Endothelial cell of umbilical vein (primary cell): ENCODE results near the gene GFOD1. TPM values are rescaled to one million over a fixed set of nuclear protein-coding genes. Genes with fewer than 3 reads are reported as not detected.

Experiments
- BruUV-seq: library from RNA; stranded (reverse); fragments of 400-500 nt; replicated peaks from 2 replicates; lab custom pipeline; 2021; lab: Mats Ljungman, UMichigan
- CTCF ChIA-PET: fragments of 300-600, 350-600 bp; sonication (Branson Sonifier 250); formaldehyde crosslinking; loops from one replicate; lab custom pipeline; 2021; ENCODE audit warnings: antibody characterized with exemption, inconsistent platforms; lab: Charles Lee
- POLR2A ChIA-PET: fragments of 300-600, 350-600 bp; sonication (Branson Sonifier 250); formaldehyde crosslinking; loops from one replicate; lab custom pipeline; 2021; ENCODE audit warnings: antibody characterized with exemption, inconsistent platforms; lab: Charles Lee
- DNase-seq: peaks from one replicate; pipeline ENCODE4 v3.0.0-alpha.2; 2011; ENCODE audit warnings: low read depth, low spot score
- FAIRE-seq: peaks from 2 replicates; lab custom pipeline; 2011; peaks lifted over from hg19 to GRCh38; lab: Jason Lieb, UNC
- H2AFZ ChIP-seq: 2 replicates; pipeline ENCODE4 v1.6.0; 2012; ENCODE audit warnings: low read depth, low read length, control low read depth, inconsistent platforms
- H3K27ac ChIP-seq: 2 replicates; pipeline ENCODE4 v1.5.1; 2011; ENCODE audit warnings: low read depth, mild to moderate bottlenecking, control low read depth, low read length, moderate library complexity; ENCODE audit not compliant: insufficient read depth
- H3K27me3 ChIP-seq, 2 experiments: 2 replicates each; pipeline versions ENCODE4 v1.6.0 to v1.6.1; 2011; ENCODE audit warnings: low read length in 2 of 2, mixed read lengths in 1 of 2; ENCODE audit not compliant: control insufficient read depth in 2 of 2, insufficient read depth in 2 of 2
- H3K36me3 ChIP-seq, 2 experiments: 2 replicates in 1 of 2; 3 replicates in 1 of 2; pipeline ENCODE4 v1.5.1; 2011; ENCODE audit warnings: low read length in 2 of 2, mild to moderate bottlenecking in 1 of 2, moderate library complexity in 1 of 2; ENCODE audit not compliant: control insufficient read depth in 2 of 2, insufficient read depth in 2 of 2; ENCODE audit errors: extremely low read depth in 1 of 2
- H3K4me1 ChIP-seq: 3 replicates; pipeline ENCODE4 v1.5.1; 2011; ENCODE audit warnings: mild to moderate bottlenecking, low read length; ENCODE audit not compliant: control insufficient read depth, insufficient read depth; ENCODE audit errors: extremely low read depth
- H3K4me2 ChIP-seq: 2 replicates; pipeline ENCODE4 v1.6.1; 2011; ENCODE audit warnings: low read length, control low read depth, mixed read lengths; ENCODE audit not compliant: insufficient read depth
- H3K4me3 ChIP-seq, 3 experiments: fragments of 200-600 bp in 1 of 3; sonication (generic), shearing (Covaris generic) in 1 of 3; replicated peaks in 1 of 3; 2 replicates each; pipeline ENCODE4 v1.5.1; 2011 to 2016; ENCODE audit warnings: control low read depth in 3 of 3, low read length in 3 of 3, mild to moderate bottlenecking in 2 of 3, inconsistent platforms in 1 of 3, low read depth in 1 of 3, moderate library complexity in 1 of 3; ENCODE audit not compliant: insufficient read depth in 1 of 3
- H3K79me2 ChIP-seq: 2 replicates; pipeline ENCODE4 v1.6.0; 2012; ENCODE audit warnings: low read length, inconsistent platforms; ENCODE audit not compliant: control insufficient read depth, insufficient read depth
- H3K9ac ChIP-seq: replicated peaks from 2 replicates; pipeline ENCODE3; 2011; ENCODE audit warnings: low read length, control low read depth; ENCODE audit not compliant: insufficient read depth; ENCODE audit errors: extremely low read depth
- H3K9me1 ChIP-seq: replicated peaks from 3 replicates; pipeline ENCODE4 v1.6.0; 2011; ENCODE audit warnings: mild to moderate bottlenecking, low read length; ENCODE audit not compliant: control insufficient read depth, insufficient read depth; ENCODE audit errors: extremely low read depth
- H3K9me3 ChIP-seq: replicated peaks from 2 replicates; pipeline ENCODE4 v1.5.1; 2012; ENCODE audit warnings: low read length, inconsistent platforms; ENCODE audit not compliant: control insufficient read depth, insufficient read depth
- H4K20me1 ChIP-seq: replicated peaks from 2 replicates; pipeline ENCODE3; 2011; ENCODE audit warnings: mild to moderate bottlenecking, low read length; ENCODE audit not compliant: control insufficient read depth, insufficient read depth; ENCODE audit errors: extremely low read depth
- FOS ChIP-seq: IDR thresholded peaks from 2 replicates; pipeline ENCODE4 v1.6.1; 2011; ENCODE audit warnings: mild to moderate bottlenecking, low read length, moderate library complexity, borderline replicate concordance; ENCODE audit not compliant: insufficient read depth
- GATA2 ChIP-seq: IDR thresholded peaks from 2 replicates; pipeline ENCODE4 v1.7.0; 2011; ENCODE audit warnings: low read depth, mild to moderate bottlenecking, moderate library complexity, mixed read lengths, low read length; ENCODE audit not compliant: insufficient read length, insufficient read depth
- MAX ChIP-seq: IDR thresholded peaks from 2 replicates; pipeline ENCODE4 v1.6.1; 2011; ENCODE audit not compliant: insufficient read depth, insufficient read length
- MYC ChIP-seq: IDR thresholded peaks from one replicate; pipeline ENCODE4 v1.6.1; 2011; ENCODE audit warnings: mild to moderate bottlenecking, low read depth, low read length
- POLR2A ChIP-seq: IDR thresholded peaks from 2 replicates; pipeline ENCODE4 v1.6.1; 2012; ENCODE audit warnings: low read depth, mild to moderate bottlenecking, control low read depth, low read length
- dilution Hi-C: fragments of 300-500 bp; cut with MboI; formaldehyde crosslinking; loops from one replicate; pipeline ENCODE4 v1.15.0; 2019; ENCODE audit warnings: low sequenced_read_pairs; ENCODE audit not compliant: extremely low pct_ligation_motif_present
- intact Hi-C: fragments of 100-400 bp; cut with micrococcal nuclease; formaldehyde crosslinking; loops from one replicate; pipeline ENCODE4 v1.10.0; 2022
- polyA plus RNA-seq, 4 experiments: library from polyadenylated mRNA; depleted of rRNA in 3 of 4; stranded (reverse) in 3 of 4; unstranded in 1 of 4; fragments of >200 nt; gene quantifications; 2 replicates each; pipeline versions ENCODE4 v1.2.1 to v1.2.3, GENCODE V29; 2011 to 2012; ENCODE audit warnings: missing spikeins in 1 of 4
- total RNA-seq: library from RNA; stranded (reverse); gene quantifications from 2 replicates; pipeline ENCODE4 v1.2.3, GENCODE V29; 2021

The GFOD1 gene
- total and polyA plus RNA-seq, 2 donors (not counting 3 experiments of a cell fraction or from before 2014, with no cell fraction given) = 12.1 to 24.1 TPM

GRCh38 chr6:13396241-13396792 lies 91.1 kb downstream of the GFOD1 start:
- ChIA-PET CTCF (interaction anchor here (1.2 to 2.1 kb wide), 8 partner anchors 9 to 219 kb away, joined by 3 to 10 read pairs (median 4); partner anchors contain the start of genes NOL7 and SIRT5), POLR2A (interaction anchor here (1.1 to 1.3 kb wide), 4 partner anchors 22 to 91 kb away, joined by 3 to 9 read pairs (median 4); partner anchors contain the start of gene TBC1D7)
- DNase-seq (no peak), FAIRE-seq (no peak)
- intact Hi-C loops (no loop called here), dilution Hi-C loops (no loop called here)
- Histone ChIP-seq H3K36me3 (no peaks in the 10 kb centered on the region), H2AFZ (no peak overlapping the region), H3K79me2 (no peaks in the 10 kb centered on the region), H3K4me1 (peaks cover 24% of the 10 kb centered on the region), H3K27me3 (no peaks in the 10 kb centered on the region), H4K20me1 (no peaks in the 10 kb centered on the region), H3K9me3 (no peaks in the 10 kb centered on the region), H3K27ac (peak overlapping the region; percentile 92), H3K9me1 (no peaks in the 10 kb centered on the region), H3K9ac (no peak overlapping the region), H3K4me2 (no peak overlapping the region), H3K4me3 (no peak overlapping the region)
- no TSS peak for BruUV-seq
- TF ChIP-seq FOS (no peak), MAX (no peak), GATA2 (no peak), POLR2A (no peak), MYC (no peak)
